GM18861 (cell line): ENCODE data around the gene GEMIN5.
"Not testable (repeated sequence)": the region's sequence is repeated elsewhere in the genome, so short reads cannot be mapped to it uniquely, and the experiment has no call there.

Experiments used
- ATAC-seq: cut with Tn5 transposase; IDR thresholded peaks from one replicate; pipeline ENCODE4 v1.9.1; 2021; ENCODE audit not compliant: unreplicated experiment

GEMIN5 gene

GRCh38 chr5:154945695-154946301 is 7.8 kb upstream of the GEMIN5 start:
- ATAC-seq = no peak

GRCh38 chr5:154944716-154945115 is 6.7 kb upstream of the GEMIN5 start:
- ATAC-seq = no peak

- ATAC-seq = no peak
Observed at GRCh38 chr5:154943527-154943926, 5.5 kb upstream of the GEMIN5 start.

GRCh38 chr5:154940772-154941620 is 3.0 kb upstream of the GEMIN5 start, which contains the start of gene MRPL22:
Gene MRPL22 (plus strand): TSS chr5:154941073. CDS start chr5:154941111, 38 bp downstream.
- peak; percentile 45 for ATAC-seq

DNA sequence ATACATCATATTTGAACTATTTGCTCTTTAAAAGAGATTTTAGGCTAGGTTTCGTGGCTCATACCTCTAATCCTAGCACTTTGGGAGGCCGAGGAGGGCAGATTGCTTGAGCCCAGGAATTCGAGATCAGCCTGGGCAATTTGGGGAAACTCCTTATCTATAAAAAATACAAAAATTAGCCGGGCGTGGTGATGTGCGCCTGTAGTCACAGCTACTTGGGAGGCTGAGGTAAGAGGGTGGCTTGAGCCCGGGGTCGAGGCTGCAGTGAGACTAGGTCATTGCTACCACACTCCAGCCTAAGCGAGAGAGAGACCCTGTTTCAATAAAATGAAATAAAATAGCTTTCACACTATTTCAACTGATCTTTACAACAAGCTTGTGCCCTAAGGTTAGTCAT is 2.4 kb upstream of the GEMIN5 start:
- ATAC-seq = no peak

DNA sequence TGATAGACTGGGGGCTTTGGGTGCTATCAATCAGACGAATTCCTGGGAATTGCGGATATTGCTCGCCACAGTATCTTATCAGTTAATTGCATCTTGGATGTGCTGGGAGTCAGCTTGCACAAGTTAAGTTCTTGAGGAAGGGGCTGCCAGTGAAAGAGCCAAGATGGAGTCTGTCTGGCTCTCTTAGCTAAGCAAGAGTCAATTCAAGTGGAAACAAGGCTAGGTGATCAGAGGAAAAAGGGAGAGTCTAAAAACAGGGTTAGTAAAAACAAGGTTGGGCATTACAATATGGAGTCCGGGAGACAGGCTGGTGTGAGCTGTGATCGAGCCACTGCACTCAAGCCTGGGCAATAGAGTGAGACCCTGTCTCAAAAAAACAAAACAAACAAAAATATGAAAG is 1.4 kb upstream of the GEMIN5 start:
- not testable (repeated sequence) for ATAC-seq

GRCh38 chr5:154937186-154937717 is 759 bp downstream of the GEMIN5 start:
- ATAC-seq = no peak

- ATAC-seq = no peak
Observed at GRCh38 chr5:154934881-154935280, 3.1 kb downstream of the GEMIN5 start.

GRCh38 chr5:154933537-154933936 is 4.5 kb downstream of the GEMIN5 start:
- ATAC-seq = no peak

DNA sequence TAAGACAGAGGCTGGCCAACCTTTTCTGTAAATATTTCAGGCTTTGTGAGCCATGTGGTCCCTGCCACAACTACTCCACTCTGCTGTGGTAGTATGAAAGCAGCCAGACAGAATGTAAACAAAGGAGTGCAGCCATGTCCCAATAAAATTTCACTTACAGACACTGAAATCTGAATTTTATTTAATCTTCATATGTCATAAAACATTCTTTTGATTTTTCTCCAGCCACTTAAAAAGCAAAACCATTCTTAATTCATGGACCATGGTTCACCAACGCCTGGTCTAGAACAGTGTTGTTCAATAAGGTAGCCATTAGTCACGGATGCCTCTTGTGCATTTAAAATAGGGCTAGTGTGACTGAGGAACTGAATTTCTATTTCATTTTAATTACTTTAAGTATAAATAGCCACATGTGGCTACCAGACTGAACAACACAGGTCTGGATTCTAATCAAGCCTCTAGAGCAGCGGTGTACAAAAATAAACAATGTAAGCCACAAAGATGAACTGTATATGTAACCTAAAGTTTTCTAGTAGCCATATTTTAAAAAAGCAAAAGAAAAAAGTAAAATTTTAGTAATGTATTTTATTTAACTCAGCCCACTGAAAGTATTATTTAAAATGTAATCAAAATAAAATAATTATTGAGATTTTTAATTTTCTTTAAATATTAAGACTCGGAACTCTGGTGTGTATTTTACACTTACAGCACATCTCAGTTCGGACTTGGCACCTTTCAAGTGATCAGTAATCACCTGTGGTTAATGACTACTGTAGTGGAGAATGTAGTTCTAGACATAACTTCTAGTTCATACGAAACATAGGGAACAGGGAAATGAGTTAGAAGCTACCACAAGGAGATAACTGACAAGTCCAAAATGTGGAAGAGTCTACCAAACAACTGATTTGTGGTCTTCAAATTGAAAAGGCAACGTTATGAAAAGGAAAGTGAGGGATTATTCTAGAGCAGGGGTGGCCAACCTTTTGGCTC is 14.3 kb downstream of the GEMIN5 start:
- no peak for ATAC-seq

DNA sequence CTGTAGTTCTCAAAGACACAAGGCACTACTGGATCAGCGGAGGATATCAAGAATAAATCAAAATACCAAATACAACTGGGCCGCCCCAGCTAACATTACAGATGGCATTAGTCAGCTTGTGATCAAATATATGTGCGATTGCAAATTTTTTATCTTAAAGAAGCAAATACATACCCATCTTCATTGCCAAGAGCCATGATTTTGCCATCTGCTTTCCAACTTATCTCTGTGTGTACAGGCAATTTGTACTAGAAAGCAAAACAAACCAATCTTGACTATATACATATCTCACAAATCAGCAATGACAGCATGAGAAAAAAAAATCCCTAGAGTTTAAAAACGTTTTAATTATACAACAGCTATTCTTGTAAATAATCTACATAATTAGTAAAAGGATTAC is 20.3 kb downstream of the GEMIN5 start:
- ATAC-seq = no peak

- no peak for ATAC-seq
Observed at GRCh38 chr5:154916874-154917273, 21.1 kb downstream of the GEMIN5 start.

- ATAC-seq = not testable (repeated sequence)
Observed at GRCh38 chr5:154905601-154906000, 32.4 kb downstream of the GEMIN5 start.

DNA sequence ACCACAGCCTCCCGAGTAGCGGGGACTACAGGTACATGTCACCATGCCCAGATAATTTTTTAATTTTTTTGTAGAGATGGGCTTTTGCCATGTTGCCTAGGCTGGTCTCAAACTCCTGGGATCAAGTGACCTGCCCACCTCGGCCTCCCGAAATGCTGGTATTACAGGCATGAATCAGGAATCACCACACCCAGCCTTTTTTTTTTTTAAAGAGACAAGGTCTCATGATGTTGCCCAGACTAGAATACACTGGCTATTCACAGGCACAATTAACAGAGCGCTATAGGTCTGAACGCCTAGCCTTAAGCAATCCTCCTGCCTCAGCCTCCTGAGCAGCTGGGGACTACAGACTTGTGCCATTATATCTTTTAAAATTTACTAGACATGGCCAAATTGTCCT is 36.1 kb downstream of the GEMIN5 start:
- ATAC-seq = no peak

- ATAC-seq = no peak
Observed at GRCh38 chr5:154901276-154901675, 36.7 kb downstream of the GEMIN5 start.

DNA sequence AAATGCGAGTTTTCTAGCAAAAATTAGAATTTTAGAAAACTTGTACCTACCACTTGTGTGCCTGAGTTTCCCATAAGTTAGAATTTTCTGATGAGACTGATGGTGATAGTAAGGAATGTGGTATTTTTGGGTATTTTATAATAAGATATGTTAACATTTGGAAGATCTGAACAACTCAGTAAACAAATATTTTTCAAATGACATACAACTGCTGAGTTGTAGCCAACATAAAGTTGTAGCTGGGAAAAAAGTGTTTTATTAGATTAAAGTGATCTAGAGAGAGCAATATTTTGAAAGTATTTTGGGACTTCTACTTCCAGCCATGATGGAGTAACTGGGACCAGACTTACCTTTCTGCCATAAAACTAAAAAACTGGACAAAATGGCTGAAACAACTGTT is 37.9 kb downstream of the GEMIN5 start:
- no peak for ATAC-seq

- no peak for ATAC-seq
Observed at GRCh38 chr5:154899151-154899816, 38.7 kb downstream of the GEMIN5 start.

- ATAC-seq = no peak
Observed at GRCh38 chr5:154898210-154898609, 39.8 kb downstream of the GEMIN5 start.

DNA sequence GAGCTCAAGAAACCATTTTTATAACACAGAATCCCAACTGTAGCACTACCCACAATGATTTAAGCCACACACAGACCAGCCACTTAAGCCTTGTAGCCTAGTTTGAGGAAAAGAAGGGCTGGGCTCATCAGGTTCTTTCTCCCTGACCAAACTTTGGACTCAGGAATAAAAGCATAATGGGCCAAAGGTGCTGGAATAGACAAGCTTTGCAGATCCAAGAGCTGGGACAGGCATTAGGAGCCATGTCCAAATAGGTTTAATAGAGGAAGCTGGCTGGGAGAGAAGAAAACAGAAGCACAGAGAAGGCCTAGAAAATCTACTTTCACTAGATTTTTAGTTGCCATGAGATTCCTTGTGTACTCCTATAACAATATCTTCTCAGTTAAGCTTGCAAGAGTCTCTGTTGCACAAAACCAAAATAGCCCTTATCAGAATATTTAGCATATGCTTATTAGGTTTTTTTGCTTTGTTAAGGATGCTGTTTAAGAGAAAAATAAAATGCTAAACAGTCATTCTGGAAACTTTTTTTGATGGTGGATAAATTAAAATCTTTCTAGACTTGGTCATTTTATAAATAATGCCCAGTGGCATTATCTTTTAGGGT is 41.3 kb downstream of the GEMIN5 start:
- no peak for ATAC-seq
